GM12891 (cell line): ENCODE measurements around the gene AMOTL2.

Source experiments
- DNase-seq: peaks from one replicate; pipeline ENCODE4 v3.0.0; 2011; ENCODE audit warnings: low spot score; ENCODE audit not compliant: insufficient read length
- FAIRE-seq: peaks from 2 replicates; lab custom pipeline; 2011; peaks lifted over from hg19 to GRCh38; lab: Jason Lieb, UNC
- PAX5 ChIP-seq: IDR thresholded peaks from 2 replicates; pipeline ENCODE4 v1.6.1; 2011; ENCODE audit warnings: low read length, moderate library complexity, mild to moderate bottlenecking; ENCODE audit not compliant: insufficient read depth, severe bottlenecking
- POLR2A ChIP-seq: IDR thresholded peaks from 2 replicates; pipeline ENCODE4 v1.6.1; 2011; ENCODE audit warnings: low read depth, low read length, control low read depth
- POLR2AphosphoS5 ChIP-seq: IDR thresholded peaks from 2 replicates; pipeline ENCODE4 v1.6.1; 2011; ENCODE audit warnings: low read depth, low read length, control low read depth
- POU2F2 ChIP-seq: IDR thresholded peaks from 2 replicates; pipeline ENCODE4 v1.6.1; 2011; ENCODE audit warnings: low read depth, mild to moderate bottlenecking, control low read depth, low read length, moderate library complexity
- SPI1 ChIP-seq: IDR thresholded peaks from 2 replicates; pipeline ENCODE4 v1.6.1; 2011; ENCODE audit warnings: low read depth, low read length, control low read depth
- TAF1 ChIP-seq: IDR thresholded peaks from 2 replicates; pipeline ENCODE4 v1.6.1; 2011; ENCODE audit warnings: low read depth, low read length, control low read depth

AMOTL2 gene

DNA sequence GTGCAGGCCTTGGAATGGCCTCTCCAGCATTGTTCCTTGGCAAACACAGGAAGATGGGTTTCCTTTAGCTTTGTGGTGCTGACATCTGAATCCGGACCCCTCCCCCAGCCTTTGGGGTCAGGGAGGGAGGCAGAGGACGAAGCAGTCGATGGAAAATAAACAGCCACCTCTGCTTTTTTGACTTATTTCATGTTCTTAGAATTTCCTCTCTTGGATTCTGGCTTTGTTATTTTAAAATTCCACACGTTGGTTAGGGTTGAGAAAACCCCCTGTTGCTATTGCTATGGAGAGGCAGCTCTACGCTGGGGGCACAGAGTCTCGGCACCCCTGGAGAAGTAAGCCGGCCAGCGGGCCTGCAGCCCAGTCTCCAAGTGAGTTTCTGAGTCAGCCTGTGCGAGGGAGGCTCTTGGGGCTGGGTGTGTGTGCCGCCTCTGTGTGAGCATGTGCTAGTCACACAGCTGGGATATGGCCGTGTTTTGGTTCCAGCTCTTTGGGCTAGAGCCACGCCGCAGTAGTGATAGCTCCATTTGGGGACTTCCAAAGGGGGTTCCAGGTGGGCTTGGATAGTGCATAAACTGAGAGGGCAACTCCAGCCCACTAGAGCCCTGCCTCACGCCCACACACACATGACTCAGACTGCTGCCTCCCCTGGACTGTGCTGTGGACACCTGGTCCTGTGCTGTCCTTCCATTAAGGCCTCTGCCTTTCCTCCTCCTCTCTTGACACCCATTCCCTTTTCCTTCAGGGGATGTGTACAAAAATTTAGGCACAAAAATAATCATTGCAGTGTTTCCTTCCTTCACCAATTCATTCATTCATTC is 58.8 kb downstream of the AMOTL2 start:
- DNase-seq (no peak), FAIRE-seq (no peak)
- TF ChIP-seq POLR2AphosphoS5: no peak
- no peak for TF ChIP-seq SPI1
- no peak for TF ChIP-seq TAF1
- TF ChIP-seq PAX5: no peak
- TF ChIP-seq POLR2A: no peak
- no peak for TF ChIP-seq POU2F2

DNA sequence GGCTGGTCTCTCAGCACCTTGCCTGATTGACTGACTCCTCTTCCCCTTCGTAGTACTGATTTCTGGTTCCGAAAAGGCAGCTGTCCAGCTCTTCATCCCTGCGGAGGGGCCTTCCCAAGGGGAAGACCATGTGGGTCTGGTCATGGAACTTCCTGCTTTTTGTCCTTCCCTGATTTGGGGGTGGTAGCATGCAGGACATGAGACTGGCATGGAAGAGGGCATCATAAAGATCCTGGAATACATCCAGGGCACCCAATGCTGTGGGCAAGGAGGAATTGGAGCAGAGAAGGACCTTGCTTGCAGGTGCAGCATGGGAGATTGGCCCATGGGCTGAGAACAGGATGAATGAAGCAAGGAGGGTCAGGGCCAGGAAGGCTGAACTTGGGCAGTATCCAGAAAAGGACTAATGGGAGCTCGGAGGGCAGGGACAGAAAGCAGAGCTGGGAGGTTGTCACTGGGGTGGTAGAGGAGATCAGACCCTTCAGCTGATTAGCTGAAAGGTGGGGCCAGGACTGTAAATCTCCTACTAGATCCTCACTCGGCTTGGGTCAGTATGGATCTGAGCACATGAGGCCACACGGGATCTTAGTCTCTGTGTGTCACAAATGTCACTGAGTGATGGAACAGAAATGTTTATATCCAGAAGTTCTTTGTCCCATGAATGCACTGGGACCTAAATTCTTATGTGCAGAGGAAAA is 59.5 kb downstream of the AMOTL2 start:
- DNase-seq: no peak
- FAIRE-seq: no peak
- TF ChIP-seq POU2F2: no peak
- TF ChIP-seq POLR2A: no peak
- no peak for TF ChIP-seq PAX5
- TF ChIP-seq SPI1: no peak
- TF ChIP-seq TAF1: no peak
- TF ChIP-seq POLR2AphosphoS5: no peak

DNA sequence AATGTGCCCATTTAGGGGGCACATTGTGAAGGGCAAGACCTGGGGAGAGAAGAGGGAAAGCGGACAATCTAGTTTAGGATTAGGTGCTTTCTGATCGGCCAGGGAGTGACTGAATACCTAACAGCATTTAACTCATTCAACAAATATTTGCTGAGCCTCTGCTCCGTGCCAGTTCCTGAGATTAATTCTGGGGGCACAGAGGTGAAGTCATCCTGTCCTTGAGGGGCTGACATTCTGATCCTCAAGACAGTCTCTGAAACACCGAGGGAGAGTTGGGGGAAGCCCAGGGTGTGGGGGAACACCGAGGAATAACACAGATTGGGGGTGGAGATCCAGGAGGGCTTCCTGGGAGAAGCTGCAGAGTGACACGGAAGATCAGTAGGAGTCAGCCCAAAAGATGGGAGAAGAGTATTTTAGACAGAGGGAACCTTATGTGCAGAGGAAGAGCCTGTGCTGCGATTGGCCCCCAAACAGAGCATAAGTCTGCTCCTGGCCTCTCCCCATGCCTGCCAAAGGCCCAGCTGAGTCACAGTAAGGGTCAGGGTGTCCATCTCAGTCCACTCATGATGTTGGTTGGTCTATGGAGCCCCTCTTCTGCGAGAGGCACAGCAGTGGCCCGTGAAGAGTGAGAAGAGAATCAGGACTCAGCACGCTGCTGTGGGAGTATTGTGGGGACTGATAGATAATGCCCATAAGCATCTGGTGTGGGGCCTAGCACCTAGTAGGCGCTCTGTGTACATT is 60.2 kb downstream of the AMOTL2 start:
- DNase-seq: no peak
- TF ChIP-seq PAX5 (no peak), POU2F2 (no peak), POLR2A (no peak), TAF1 (no peak), SPI1 (no peak), POLR2AphosphoS5 (no peak)
- FAIRE-seq: no peak

DNA sequence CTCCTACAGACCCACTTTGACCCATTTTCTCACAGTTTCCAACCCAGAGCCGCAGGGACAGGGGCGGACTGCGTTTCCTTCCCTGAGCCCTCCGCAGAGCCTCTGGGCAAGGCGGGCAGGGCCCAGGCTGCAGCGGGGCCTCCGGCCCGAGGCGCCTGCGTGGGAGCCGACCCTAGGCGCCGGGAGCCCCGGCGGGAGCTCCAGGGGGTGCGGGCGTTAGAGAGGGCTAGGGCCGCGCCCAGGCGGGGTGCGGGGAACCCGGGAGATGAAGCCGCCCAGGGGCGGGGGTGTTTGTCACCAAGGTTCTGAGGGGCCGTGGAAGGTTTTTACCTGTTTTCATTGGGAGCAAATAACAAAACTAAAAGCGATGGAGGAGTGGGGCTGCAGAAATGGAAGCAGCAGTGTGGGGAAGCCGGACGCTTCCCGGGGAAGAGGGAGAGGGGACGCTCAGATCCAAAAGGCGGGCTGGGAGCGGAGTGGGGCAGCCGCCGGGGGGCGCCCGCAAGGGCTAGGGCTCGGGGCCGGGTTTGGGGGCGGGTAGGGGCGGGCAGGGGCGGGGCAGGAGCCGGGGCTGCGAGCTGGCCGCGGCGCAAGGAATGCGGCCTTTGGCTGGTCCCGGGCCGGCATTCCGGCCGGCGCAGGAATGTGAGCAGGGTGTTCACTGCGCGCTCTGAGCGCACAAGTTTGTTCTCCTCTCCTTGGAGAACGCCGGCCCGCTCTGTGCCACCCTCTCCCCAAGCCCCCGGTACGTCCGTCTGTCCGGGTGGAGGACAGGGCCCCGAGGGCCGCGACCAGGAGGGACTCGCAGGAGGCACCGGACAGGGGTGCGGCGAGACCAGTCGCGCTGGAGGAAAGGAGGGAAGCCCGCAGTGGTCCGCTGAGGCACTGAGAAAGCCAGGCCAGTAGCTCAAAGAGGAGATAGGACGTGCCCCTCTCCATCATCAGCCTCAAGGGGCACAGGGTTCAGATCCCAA is 61.1 kb downstream of the AMOTL2 start:
- FAIRE-seq: no peak
- TF ChIP-seq TAF1 (no peak), POU2F2 (no peak), POLR2A (no peak), PAX5 (no peak), POLR2AphosphoS5 (no peak), SPI1 (no peak)

DNA sequence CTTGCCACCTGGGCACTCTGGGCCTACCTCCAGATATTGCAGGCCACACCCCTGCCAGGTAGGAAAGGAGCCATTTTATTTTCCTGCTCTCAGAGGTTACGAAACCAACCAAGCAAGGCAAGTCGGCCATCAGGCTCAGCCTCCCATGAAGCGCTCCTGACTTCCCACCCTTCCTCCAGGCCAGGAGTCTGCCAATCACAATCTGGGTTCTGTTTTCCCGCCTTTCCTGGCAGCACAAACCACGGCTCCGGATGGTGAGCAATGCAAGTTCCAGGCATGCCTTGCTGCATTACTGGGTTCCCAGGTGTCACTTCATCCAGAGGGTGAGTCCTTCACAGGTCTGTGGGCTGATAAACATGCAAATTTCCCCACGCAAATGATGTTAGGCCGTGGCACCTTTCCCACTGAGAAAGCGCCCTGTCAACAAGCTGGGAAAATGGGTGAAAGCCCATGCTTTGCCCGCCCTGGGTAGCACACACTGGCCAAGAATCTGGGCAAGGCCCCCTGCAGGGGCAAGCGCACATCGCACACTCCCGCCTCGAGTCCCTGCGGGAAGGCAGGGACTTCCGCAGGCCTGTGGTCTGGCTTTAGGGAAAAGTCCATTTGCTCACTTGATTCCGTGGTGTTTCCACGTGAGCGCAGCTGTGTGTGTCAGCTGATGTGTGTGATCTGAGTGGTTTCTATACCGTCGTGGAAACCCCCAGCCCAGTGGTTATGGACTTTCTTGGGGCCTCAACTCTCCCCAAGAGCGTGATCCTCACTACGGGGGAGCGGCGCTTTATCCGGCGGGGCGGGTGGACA is 62.0 kb downstream of the AMOTL2 start:
- FAIRE-seq (no peak), DNase-seq (no peak)
- TF ChIP-seq POU2F2 (no peak), SPI1 (no peak), POLR2AphosphoS5 (no peak), TAF1 (no peak), POLR2A (no peak), PAX5 (no peak)

More for the DNA sequence above, 61.1 kb downstream of the AMOTL2 start:
- no peak for DNase-seq

DNA sequence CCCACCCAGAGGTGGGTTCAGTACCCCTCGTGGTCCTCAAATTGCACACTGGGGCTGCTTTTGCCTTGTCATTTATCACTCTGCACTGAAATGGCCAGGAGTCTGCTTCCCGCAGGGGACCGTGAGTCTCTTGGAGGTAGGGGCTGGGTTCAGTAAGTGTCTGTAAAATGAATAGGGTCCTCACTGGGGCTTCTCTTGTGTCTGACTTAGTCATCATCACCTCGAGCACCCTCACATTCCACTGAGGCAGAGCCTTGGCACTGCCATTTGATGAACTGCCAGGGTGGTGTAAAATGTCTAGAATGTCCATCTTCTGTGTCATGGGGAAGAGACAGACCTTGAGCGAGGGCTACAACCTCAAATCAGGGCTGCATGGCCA is 62.6 kb downstream of the AMOTL2 start:
- DNase-seq: no peak
- no peak for FAIRE-seq
- TF ChIP-seq POLR2A (no peak), TAF1 (no peak), PAX5 (no peak), SPI1 (no peak), POLR2AphosphoS5 (no peak), POU2F2 (no peak)

DNA sequence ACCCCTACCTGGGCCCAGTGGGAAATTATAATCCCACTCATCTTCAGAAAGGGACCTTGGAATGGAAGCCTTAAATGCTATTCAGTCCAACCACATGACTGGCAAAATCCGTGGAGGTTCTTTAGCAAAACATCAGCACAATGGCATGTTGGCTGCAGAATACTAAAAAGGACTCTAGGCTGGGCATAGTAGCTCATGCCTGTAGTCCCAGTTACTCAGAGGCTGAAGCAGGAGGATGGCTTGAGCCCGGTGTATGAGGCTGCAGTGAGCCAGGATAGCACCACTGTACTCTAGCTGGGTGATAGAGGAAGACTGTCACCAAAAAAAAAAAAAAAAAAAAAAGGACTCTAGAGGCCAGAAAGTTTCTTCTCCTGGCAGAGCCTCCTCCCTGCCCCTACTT is 63.0 kb downstream of the AMOTL2 start:
- TF ChIP-seq POLR2A (no peak), PAX5 (no peak)
- DNase-seq: no peak
- no peak for FAIRE-seq
